ENCODE results near the gene SIAH1.
"Not testable (repeated sequence)": the region's sequence is repeated elsewhere in the genome, so short reads cannot be mapped to it uniquely, and the experiment has no call there.

SIAH1 gene

DNA sequence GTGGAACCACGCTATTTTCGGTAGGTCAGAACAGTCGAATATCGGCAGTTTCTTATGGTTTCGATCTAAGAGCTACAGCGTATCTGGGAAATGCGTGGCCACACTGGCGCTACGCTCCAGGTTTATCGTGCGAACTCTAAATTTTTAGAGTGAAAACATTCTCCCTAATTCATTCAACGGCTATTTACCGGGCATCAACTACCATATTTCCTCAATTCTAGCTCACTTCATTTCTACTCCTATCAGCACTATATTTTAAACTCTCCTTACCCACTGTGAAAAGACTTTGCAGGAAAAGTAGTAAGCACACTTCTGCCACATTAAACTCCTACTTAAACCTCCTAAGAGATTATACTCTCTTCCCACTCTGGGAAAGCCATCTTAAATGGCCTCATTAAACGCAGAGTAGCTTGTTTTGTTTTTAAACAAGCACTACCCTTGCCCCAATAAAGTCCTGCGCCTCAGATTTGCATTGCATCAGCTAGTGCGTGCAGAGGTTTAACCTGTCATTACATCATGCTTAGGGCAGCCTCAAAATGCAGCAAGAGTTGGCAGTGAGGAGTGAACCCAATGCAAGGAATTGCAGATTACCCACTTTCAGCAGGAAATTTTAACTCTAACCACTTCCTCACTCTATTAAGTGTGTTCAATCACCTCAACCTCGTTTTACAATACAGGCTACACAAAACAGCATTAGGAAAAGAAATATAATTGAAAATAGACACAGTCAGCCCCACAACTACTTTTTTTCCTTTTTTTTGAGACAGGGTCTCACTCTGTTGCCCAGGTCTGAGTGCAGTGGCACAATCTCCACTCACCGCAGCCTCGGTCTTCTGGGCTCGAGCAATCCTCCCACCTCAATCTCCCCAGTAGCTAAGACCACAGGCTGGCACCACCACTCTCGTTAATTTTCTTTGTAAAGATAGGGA lies 18.8 kb downstream of the SIAH1 start:
- DNase-seq, result peak; percentile 32

DNA sequence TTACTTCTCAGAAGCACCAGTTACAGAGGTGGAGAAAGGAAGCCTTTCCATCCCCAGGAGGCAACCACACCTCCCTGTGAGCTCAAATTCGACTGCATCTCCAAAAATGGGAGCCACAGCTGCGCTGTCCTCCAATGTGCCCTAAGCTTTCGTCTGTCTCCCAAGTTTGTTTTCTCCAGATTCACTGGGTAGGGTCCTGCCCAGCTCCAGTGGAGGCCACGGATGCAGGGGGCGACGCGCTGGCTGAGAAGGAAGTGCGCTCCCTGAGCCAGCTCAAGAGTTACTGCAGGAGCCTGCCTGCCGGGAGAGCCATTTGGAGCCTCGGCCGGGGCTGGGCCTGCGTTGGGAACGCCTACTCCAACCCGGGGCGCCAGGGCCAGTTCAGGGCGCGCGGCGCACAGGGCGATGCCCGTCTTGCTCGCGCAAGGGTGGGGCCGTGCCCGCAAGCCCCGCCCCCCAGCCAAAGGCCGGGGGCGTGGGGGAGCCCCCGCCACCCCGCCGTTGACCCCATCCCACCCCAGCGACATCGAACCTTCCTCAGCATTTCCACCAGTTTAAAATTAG lies 19.5 kb downstream of the SIAH1 start:
- DNase-seq, result peak; percentile 32

DNA sequence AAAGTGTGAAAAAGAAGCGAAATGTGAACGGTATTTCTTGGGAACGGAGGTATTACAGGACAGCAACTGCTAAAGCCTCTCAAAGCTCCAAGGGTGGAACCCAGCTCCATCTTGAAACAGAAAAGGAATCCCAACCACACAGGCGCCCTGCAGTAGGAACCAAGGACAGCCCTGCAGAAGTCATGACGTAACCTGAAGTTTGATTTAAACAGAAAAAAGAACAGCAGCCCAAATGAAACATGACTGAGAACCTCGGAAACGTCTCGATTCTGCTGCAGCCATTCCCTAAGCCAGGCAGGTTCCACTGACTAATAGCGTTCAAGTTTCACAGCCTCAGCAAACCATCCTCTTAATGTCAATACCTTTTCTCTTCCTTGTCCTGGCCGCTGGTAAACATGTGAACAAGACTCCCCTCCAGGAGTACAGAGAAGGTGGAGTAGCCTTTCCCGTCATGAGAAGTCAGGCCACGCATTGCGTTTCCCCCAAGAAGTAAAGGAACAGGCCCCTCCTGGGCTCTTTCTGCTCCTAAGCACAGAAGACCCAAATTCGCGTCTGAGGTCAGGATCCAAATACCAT lies 20.1 kb downstream of the SIAH1 start:
- DNase-seq, result no peak

DNA sequence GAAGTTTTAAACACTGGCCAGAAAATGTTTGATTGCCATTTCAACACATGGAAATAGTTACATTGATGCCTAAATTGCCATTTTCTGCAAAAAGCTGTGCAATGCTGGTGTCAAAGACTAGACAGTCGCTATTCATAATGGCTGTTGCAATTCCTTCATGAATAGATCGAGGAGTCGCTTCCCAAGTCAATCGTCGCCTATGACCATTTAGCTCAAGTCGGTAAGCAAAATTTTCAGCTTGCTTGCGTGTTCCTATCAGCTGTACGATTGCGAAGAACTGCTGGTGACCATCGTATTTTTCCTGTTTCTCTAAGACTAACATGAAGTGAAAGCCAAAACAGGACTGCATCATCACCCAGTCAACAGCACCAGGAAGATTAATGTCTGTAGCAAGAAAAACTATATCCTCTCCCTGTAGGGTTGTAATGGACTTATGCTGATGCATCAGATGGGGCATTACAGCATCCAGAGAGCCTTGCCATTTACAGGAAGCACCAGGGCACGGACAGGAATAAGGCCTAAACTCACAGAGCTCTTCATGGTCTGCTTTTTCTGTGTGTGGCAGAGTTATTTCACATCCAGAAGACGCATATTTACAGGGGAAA lies 23.6 kb downstream of the SIAH1 start:
- no peak for DNase-seq

DNA sequence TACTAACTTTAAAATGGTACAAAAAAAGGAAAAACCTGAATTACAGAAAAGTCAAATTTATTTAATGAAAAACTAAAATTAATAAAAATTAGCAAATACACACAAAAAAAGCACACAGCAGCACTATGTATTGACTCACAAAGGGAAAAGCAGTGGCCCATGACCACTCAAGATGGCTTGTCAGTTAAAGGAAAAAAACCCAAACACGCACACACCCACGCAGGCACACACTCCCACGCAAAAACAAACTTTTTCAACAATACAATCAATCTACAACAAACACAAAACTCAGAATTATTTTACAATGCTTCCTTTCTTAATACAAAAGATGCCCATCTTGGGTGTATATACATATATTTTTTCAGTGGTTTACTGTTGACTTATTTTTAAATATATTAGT lies 24.2 kb downstream of the SIAH1 start:
- no peak for DNase-seq

DNA sequence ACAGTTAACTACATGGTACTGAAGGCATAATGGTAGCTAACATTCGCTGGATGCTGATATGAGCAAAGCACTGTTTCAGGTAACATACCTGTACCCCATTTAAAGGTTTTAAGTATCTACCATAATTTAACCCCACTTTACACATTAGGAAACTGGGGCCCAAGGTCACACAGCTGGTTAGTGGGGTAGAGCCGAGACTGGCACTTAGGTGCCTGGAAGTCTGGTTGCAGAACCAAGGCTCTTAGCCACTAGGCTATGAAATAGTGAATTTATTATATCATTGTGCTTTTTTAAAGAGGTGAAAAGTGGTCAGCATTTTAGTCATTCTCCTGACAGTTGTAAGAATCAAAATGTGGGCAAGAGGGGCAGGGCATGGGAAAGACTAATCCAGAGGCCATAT lies 25.2 kb downstream of the SIAH1 start:
- no peak for DNase-seq

DNA sequence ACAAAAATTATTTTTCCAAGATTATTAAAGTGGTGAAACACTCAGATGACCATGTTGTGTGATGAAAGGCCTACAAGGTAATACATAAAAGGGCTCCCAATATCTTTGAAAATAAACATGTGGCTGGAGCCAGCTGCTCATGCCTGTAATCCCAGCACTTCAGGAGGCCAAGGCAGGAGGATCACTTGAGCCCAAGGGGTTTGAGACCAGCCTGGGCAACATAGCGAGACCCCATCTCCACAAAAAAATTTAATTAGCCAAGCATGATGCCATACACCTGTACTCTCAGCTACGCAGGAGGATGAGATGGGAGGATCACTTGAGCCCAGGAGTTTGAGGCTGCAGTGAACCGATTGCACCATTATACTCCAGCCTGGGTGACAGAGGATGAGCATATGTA lies 26.8 kb downstream of the SIAH1 start:
- no peak for DNase-seq

DNA sequence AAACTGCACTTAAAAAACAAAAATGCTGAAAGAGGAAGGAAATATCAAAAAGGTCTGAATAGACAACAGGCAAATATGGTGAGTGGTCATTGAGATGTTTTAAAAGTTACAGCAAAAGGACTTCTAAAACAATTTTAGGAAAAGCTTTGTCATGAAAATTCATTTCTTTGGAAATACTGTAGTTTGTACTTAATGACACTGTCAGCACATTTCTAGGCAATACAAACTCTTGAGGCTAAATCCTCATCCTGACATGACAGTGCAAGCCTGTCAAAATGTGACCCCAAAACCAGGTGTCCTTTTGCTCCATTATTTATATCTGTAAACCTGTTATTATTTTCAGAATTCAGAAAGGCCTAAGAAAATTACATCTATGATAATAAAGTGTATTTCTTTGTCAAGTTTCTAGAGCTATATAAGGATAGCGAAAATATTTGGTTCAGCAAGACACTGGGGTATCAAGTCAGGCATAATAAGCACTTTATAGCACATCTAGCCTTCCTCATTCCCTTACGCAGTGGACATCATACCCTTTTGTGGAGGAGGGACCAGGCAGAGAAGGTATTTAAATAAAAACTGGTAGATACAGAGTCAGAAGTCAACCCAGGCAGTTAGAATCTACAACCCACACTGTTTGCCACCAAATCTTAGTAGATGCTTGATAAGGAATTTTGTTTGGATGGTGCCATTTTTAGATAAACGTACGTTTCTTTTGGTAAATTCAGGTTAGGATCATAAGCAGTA lies 28.4 kb downstream of the SIAH1 start:
- DNase-seq, result no peak

DNA sequence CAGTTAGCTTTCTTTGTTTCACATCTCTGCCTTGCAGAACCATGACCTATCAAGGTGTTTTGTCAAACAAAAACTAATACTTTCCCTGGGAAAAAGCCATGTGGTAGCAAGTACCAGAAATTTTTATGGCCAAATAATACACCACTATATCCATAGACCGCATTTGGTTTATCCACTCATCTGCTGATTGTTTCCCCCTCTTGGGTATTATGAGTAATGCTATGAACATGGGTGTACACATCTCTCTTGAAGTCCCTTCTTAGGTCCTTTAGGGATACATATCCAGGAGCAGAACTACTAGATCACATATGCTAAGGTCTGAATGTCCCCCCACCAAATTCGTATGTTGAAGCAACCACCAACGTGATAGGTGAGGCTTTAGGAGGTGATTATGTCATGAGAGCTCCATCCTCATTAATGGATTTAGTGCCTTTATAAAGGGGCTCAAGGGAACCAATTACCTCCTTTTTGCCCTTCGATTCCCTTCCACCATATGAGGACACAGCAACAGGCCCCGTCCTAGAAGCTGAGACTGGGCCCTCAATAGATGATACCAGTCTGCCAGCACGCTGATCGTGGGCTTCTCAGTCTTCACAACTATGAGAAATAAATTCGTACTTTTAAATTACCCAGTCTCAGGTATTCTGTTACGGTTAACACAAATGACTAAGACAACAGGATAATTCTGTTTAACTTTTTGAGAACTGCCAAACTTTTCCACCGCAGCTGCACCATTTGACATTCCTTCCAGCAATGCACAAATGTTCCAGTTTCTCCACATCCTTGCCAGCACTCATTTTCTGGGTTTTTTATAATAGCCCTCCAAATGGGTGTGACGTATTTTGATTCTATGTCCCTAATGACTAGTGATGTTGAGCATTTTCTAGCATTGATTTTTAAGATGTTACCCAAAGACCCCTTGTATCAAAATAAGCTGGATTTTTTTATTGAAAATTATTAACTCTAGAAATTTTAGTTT lies 30.0 kb downstream of the SIAH1 start:
- DNase-seq, result no peak

DNA sequence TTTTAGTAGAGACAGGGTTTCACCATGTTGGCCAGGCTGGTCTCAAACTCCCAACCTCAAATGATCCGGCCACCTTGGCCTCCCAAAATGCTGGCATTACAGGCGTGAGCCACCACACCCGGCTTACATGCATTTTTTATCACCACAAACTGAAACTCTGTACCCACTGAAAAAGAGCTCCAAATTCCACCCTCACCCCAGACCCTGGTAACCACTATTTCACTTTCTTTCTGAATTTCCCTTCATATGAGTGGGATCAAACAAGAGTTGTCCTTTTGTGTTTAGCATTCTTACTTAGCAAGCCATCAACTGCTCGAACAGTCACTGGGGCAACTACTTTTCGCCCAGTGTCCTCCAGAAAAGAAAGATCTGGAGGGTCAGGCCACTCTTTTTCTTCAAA lies 30.8 kb downstream of the SIAH1 start:
- DNase-seq, result not testable (repeated sequence)

DNA sequence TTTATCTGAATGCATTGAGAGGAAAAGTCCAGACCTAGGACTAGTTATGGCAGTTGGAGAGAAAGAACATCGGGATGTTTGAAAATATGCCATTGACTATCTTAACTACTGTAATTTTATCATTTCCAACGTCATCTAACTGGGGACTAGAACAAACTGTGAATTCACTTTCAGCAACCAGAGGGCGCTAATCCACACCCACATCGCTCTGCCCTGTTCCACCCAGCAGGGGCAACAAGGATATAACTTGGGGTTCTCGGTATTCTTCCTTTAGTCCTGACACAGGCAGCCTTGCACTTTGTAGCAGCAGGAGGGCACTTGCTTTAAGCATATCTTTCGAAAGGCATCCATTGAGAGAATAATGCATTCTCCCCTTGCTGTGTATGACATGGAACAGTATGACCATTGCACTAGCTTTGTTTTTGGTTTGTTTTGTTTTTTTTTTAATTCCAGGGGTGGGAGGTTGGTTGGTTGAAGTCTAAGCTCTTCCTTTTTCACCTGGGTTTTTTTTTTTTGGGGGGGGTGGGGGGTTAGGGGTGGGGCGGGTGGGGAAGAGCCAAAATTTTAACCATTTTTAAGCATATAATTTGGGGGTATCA lies 31.5 kb downstream of the SIAH1 start:
- DNase-seq, result peak; percentile 17

DNA sequence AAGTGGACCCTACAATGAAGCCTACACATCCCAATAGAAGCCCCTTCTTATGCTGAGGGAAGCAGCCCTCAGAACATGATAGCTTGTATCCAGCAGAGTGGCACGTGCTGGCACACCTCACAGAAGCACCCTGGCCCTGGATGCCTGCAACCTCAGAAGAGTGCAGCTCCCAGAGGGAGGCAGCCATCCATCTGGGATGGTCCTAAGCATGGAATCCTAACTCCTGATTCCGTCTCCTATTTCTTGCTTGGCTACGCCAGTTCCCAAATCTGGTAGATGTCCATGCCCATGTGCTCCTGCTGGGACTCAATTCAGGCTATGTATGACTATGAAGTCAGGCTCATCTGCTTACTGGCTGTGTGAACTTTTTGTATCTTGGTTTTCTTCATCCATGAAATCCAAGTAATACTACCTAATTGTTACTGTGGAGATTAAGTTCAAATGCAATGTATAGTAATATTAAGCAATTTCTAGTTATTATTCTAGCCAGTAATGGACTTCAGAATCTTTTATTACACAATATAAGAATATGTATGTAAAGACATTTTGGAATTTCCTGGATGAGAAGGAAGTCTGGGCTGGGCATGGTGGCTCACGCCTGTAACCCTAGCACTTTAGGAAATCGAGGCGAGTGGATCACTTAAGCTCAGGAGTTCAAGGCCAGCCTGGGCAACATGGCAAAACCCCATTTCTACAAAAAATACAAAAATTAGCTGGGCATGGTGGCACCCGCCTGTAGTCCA lies 32.4 kb downstream of the SIAH1 start:
- DNase-seq, result no peak

DNA sequence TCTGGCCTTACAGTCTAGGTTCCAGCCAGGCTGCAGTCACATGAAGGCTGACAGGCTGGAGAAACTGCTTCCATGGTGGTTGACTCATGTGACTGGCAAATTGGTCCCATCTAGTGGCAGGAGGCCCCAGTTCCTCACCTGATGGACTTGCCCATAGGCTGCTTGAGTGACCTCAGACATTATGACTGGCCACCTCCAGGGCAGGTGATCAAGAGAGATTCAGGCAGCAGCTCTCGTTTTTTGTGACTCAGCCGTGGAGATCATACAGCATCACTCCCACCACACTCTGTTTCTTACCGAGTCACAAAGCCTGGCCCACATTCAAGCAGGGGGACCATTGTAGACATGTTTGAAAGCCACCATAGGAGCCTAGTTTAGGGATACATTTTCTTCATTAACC lies 34.5 kb downstream of the SIAH1 start:
- no peak for DNase-seq

DNA sequence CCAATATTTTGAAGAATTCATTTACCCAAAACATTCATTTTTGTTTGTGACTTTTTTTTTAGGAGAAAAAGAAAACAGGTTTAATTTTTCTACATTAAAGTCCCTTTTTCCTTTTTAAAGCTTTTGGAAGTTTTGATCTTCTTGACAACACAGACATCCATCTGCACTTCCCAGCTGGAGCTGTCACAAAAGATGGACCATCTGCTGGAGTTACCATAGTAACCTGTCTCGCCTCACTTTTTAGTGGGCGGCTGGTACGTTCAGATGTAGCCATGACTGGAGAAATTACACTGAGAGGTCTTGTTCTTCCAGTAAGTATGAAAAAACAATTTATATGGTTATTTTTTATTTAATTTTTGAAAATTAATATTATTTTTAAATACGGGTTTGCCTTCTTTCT lies 37.2 kb downstream of the SIAH1 start:
- no peak for DNase-seq

DNA sequence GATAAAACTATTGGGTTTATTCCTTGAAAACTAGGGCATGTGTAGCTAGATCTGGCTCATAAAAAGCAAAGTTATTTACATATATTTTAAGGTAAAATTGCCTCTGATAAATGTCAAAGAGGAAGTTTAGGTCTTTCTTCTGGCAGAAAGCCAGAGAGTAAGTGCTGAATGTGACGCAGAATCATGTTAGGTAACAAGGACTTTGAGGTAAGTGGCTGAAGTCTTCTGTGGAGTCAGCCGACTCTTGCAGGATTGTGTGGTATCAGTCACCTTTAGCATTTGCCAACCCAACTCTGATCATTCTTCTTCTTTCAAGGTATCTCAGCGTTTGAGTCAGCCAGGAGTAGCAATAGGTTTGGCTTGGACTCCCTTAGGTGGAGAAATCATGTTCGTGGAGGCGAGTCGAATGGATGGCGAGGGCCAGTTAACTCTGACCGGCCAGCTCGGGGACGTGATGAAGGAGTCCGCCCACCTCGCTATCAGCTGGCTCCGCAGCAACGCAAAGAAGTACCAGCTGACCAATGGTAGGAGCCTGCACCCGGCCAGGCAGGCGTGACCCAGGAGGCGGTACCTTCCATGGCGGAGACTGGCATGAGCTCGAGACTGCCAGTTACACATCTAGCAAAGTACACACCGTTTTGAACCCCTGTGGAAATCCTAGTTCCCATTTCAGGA lies 37.9 kb downstream of the SIAH1 start:
- DNase-seq, result no peak

DNA sequence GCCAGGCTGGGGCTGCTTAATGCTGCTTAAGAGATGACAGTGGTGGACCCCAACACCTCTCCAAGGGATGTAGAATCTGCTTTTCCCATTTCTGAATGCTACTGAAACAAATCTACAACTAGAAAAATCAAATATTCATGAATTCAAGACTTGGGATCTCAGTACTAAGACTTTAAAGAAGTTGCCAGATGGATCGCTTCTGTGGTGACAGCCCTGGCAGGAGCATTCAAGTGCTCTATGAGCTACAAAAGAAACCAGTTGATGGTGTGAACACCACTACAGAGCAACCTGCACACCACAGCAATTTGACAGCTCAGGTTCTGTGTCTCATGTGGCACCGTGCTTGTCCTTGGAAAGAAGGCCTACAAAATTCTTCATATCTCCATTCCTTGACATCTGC lies 42.6 kb downstream of the SIAH1 start:
- no peak for DNase-seq

DNA sequence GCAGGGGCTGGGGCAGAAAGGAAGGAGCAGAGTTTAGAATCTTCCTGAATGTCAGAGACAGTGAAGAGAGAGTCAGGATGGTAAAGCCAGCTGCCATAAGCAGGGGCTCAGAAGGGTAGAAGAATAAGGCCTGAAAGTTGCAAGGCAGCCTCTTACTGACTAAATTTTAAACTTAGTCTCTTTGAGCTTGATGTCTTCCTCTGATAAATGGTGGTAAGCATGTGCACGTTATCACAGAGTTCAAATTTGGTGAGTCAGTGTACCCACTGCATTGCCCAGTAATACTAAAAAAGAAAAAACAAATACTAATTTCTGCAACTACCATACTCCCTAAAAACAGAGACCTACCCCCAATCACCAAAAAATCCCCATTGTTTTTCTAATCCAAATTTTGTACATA lies 45.2 kb downstream of the SIAH1 start:
- DNase-seq, result no peak

DNA sequence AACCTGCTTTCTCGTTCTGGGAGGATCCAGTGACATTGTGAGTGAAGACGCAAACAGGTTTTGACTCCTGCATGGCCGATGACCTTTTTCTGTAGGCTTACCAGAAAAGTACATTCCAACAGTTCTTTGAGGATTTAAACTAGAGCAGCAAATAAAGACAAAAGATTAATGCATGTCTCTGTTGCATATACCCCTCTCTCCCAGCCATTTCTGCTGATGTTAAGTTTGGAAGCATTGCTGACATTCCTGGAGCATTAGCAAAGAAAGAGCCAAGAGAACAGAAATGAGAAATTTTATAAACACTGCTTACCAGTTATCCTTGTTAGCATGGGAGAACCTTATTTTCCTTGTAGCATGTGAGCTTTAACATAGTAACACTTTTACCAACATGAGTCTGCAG lies 49.3 kb downstream of the SIAH1 start:
- DNase-seq, result no peak

DNA sequence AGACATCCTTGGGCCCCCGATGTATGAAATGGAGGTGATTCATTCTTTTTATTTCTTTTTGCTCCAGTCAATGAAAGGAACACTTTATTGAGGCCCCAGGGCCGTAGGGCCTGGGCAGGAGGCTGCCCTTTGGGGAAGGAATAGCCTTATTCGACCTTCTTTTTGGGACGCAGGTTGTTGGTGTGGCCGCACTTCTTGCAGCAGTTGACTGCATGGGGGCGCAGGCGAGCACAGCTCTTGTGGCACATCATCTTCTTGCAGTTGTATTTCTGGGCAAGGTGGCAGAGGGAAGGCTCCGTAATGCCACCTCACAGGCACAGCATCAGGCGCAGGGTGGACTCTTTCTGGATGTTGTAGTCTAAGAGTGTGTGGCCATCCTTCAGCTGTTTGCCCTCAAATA lies 50.9 kb downstream of the SIAH1 start:
- no peak for DNase-seq

DNA sequence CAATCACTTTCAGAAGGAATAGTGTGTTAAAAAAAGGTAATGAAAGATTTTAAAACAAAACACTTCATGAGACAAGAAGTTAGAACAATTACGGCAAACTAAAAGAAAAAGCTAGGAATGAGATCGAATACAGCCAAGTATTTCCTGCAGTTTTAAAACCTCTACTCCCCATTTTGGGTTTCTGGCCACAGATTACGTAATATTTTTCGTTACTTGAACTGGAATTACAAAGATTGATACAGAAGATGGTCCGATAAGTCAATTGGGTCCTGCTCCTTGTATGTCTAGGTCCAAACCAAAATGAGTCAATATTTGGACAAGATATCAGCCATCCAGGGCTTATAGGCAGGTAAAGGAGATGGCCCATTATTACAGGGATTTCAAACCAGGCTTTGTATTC lies 52.2 kb downstream of the SIAH1 start:
- DNase-seq, result no peak
